NB4 (cell line): ENCODE measurements around the gene KLK8.

ENCODE experiments used
- DNase-seq: peaks from one replicate; pipeline ENCODE4 v3.0.0; 2010; ENCODE audit warnings: low read depth
- H3K4me3 ChIP-seq: one replicate; pipeline ENCODE4 v1.5.1; 2011; ENCODE audit warnings: mild to moderate bottlenecking, low read depth, low read length, moderate library complexity
- MYC ChIP-seq: IDR thresholded peaks from 2 replicates; pipeline ENCODE4 v1.6.1; 2011; ENCODE audit warnings: low read depth, low read length
- POLR2A ChIP-seq: IDR thresholded peaks from 2 replicates; pipeline ENCODE4 v1.6.1; 2011; ENCODE audit warnings: mild to moderate bottlenecking; ENCODE audit not compliant: insufficient read length; ENCODE audit errors: extremely low read depth
- TF ChIP-seq, protein P1 (sequence below): IDR thresholded peaks from 2 replicates; pipeline ENCODE4 v1.6.1; 2011; ENCODE audit warnings: low read depth, low read length
- TF ChIP-seq, protein P2 (sequence below): IDR thresholded peaks from one replicate; pipeline ENCODE4 v1.5.1; 2012; ENCODE audit warnings: low read depth, low read length

The KLK8 gene

DNA sequence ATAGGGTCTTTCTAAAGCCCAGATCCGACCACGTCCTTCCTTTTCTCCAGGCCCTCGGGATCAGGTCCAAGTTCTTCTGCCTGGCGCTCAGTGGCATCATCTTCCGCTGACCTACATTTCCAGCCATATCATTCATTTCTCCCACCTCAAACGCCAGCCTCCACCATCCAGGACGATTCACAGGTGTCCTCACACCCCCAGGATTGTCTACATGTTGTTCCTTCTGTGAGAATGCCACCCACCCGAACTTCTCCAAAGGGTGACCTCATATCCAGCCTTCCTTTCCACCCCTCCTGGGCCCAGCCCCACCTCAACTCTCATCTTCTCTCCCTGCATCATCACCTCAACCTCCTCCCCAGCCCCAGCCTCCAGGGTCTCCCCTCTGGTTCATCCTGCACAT is 43.8 kb downstream of the KLK8 start:
- TF ChIP-seq MYC: no peak
- TF ChIP-seq, protein P1, sequence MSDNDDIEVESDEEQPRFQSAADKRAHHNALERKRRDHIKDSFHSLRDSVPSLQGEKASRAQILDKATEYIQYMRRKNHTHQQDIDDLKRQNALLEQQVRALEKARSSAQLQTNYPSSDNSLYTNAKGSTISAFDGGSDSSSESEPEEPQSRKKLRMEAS: no peak
- TF ChIP-seq POLR2A: no peak
- TF ChIP-seq, protein P2, sequence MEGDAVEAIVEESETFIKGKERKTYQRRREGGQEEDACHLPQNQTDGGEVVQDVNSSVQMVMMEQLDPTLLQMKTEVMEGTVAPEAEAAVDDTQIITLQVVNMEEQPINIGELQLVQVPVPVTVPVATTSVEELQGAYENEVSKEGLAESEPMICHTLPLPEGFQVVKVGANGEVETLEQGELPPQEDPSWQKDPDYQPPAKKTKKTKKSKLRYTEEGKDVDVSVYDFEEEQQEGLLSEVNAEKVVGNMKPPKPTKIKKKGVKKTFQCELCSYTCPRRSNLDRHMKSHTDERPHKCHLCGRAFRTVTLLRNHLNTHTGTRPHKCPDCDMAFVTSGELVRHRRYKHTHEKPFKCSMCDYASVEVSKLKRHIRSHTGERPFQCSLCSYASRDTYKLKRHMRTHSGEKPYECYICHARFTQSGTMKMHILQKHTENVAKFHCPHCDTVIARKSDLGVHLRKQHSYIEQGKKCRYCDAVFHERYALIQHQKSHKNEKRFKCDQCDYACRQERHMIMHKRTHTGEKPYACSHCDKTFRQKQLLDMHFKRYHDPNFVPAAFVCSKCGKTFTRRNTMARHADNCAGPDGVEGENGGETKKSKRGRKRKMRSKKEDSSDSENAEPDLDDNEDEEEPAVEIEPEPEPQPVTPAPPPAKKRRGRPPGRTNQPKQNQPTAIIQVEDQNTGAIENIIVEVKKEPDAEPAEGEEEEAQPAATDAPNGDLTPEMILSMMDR: no peak
- no peak overlapping the region for H3K4me3 ChIP-seq
- DNase-seq: no peak

DNA sequence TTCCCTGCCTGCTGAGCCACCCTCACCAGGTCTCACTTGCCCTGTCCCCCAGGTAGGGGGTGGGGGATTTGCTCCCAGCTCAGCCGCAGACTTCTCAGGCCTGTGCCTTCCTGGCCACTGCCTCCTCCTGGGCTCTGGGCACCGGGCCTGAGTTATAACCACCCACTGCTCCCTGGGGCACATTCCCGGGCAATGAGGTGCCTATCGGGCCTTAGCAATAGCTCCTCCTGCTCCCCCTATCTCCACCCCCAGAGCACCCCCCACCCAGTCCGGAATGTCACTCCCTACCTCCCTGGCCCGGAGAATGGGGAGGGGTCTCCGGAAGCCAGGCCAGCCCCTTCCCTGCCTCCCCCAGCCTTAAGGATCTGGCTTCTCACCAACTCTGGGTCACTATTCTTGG is 48.5 kb downstream of the KLK8 start, which contains the start of gene KLK5:
KLK5 (minus strand) TSS at position 129 of the 400 bp plus-strand sequence. CDS start 381 bp downstream, outside the sequence.
- no peak within 1 kb of the TSS for H3K4me3 ChIP-seq
- TF ChIP-seq MYC: no peak
- TF ChIP-seq, protein P2: no peak
- TF ChIP-seq, protein P1: no peak
- TF ChIP-seq POLR2A: no peak
- no peak for DNase-seq

DNA sequence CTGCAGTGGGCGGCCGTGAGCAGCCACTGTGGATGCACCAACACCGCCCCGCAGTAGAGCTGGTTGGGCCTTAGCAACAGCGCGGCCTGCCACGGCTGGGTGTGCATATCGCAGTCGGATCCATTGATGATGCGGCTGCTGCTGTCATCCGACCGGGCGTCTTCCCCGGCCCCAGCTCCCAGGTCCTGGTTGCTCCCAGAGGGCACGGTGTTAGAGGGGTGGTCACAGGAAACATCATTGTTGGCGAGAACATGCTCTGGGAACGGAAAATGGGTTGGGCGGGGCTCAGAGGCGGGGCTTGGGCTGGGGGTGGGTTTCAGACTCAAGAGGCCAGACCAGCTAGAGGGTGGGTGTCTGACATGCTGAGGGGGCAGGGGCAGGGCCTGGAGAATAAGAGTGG is 51.5 kb downstream of the KLK8 start:
- TF ChIP-seq, protein P2: no peak
- TF ChIP-seq, protein P1: no peak
- no peak overlapping the region for H3K4me3 ChIP-seq
- DNase-seq: no peak

DNA sequence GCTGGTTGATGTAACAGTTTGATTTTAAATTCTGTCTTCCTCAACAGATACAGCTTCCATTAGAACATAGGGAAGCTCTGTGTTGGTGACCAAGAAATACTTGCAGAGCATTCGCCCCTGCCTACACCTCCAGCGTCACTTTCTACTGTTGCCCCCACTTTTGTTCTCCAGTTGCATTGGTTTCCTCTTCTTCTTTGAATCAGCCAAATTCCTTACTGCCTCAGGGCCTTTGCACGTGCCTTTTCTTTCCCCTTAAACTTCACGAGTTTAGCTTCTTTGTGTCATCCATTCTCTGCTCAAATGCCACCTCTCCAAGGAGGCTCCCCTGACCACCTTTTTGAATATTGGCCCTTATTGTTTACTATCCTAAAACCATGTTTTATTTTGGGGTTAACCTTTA is 54.3 kb downstream of the KLK8 start:
- no peak overlapping the region for H3K4me3 ChIP-seq
- no peak for DNase-seq
- TF ChIP-seq, protein P1: no peak
- no peak for TF ChIP-seq MYC
- TF ChIP-seq, protein P2: no peak
- TF ChIP-seq POLR2A: no peak
